A549 (cell line): Measurements from ENCODE around the gene WSCD2. TPM values are rescaled to one million over a fixed set of nuclear protein-coding genes. Genes with fewer than 3 reads are reported as not detected.

ENCODE experiments used
- ATAC-seq, 2 experiments: fragments of 200-7000 bp in 1 of 2; fragments of >200 bp in 1 of 2; cut with Nextera tagmentation in 1 of 2; cut with Tn5 transposase in 1 of 2; 3 replicates each; pipeline versions ENCODE4 v1.8.0 to v1.9.1; 2018 to 2020; ENCODE audit warnings: mild to moderate bottlenecking in 1 of 2, moderate library complexity in 1 of 2
- CTCF ChIA-PET: fragments of 300-600 bp; sonication (Branson Sonifier 250); formaldehyde crosslinking; extraction: SDS; loops from one replicate; lab custom pipeline; 2021; ENCODE audit warnings: antibody characterized with exemption, inconsistent platforms; lab: Yijun Ruan, JAX
- POLR2A ChIA-PET: fragments of 350-600 bp; formaldehyde crosslinking; extraction: SDS; loops from one replicate; lab custom pipeline; 2021; ENCODE audit warnings: antibody characterized with exemption, inconsistent platforms; lab: Yijun Ruan, JAX
- DNase-seq, 2 experiments: peaks; one replicate each; pipeline versions ENCODE4 v3.0.0 to v3.0.0-alpha.2; 2011 to 2016; ENCODE audit warnings: low read depth in 1 of 2, low spot score in 1 of 2
- FAIRE-seq: peaks from 2 replicates; lab custom pipeline; 2011; peaks lifted over from hg19 to GRCh38; lab: Jason Lieb, UNC
- H3K27ac ChIP-seq, 2 experiments: fragments of >200 bp; sonication (Bioruptor Twin); formaldehyde crosslinking; 3 replicates each; pipeline ENCODE4 v1.5.1; 2016 to 2017
- H3K4me1 ChIP-seq: fragments of >200 bp; sonication (Bioruptor Twin); formaldehyde crosslinking; 3 replicates; pipeline ENCODE4 v1.6.1; 2016
- H3K4me2 ChIP-seq: fragments of >200 bp; sonication (Bioruptor Twin); formaldehyde crosslinking; 3 replicates; pipeline ENCODE4 v1.6.1; 2016
- H3K4me3 ChIP-seq: fragments of >200 bp; sonication (Bioruptor Twin); formaldehyde crosslinking; 3 replicates; pipeline ENCODE4 v1.5.1; 2016
- H3K9me3 ChIP-seq: fragments of >200 bp; sonication (Bioruptor Twin); formaldehyde crosslinking; 3 replicates; pipeline ENCODE4 v1.6.1; 2016
- BHLHE40 ChIP-seq: IDR thresholded peaks from 2 replicates; pipeline ENCODE4 v1.6.1; 2012; ENCODE audit warnings: low read depth, low read length, inconsistent platforms
- CBX2 ChIP-seq: fragments of 200-600 bp; sonication (generic); IDR thresholded peaks from 2 replicates; pipeline ENCODE4 v1.6.1; 2016; ENCODE audit warnings: low read depth, mild to moderate bottlenecking, borderline replicate concordance
- CBX8 ChIP-seq: fragments of 200-600 bp; sonication (generic); IDR thresholded peaks from 2 replicates; pipeline ENCODE4 v1.6.1; 2016
- CEBPB ChIP-seq, 2 experiments: fragments of >200 bp in 1 of 2; sonication (Bioruptor Twin) in 1 of 2; formaldehyde crosslinking in 1 of 2; IDR thresholded peaks; 2 replicates each; pipeline ENCODE4 v1.6.1; 2012 to 2016
- CHD4 ChIP-seq: fragments of 200-600 bp; sonication (generic); IDR thresholded peaks from 2 replicates; pipeline ENCODE4 v1.6.1; 2016; ENCODE audit warnings: antibody characterized with exemption, mild to moderate bottlenecking, borderline replicate concordance
- EHF ChIP-seq: fragments of 250-450 bp; sonication (Bioruptor Pico); IDR thresholded peaks from 2 replicates; pipeline ENCODE4 v1.5.0; 2020; ENCODE audit warnings: mild to moderate bottlenecking
- EP300 ChIP-seq, 2 experiments: fragments of >200 bp; sonication (Bioruptor Twin); formaldehyde crosslinking; IDR thresholded peaks; 2 replicates in 1 of 2; 3 replicates in 1 of 2; pipeline ENCODE4 v1.6.1; 2016 to 2017
- FOSL2 ChIP-seq, 2 experiments: fragments of 450-650 bp in 1 of 2; fragments of >200 bp in 1 of 2; sonication (Bioruptor Twin) in 1 of 2; formaldehyde crosslinking; IDR thresholded peaks; 2 replicates each; pipeline versions ENCODE4 v1.5.0 to v1.6.1; 2016 to 2020; ENCODE audit warnings: mild to moderate bottlenecking in 1 of 2, moderate library complexity in 1 of 2
- HEYL ChIP-seq: fragments of 250-450 bp; sonication (Bioruptor Pico); IDR thresholded peaks from 2 replicates; pipeline ENCODE4 v1.8.0; 2021; ENCODE audit warnings: mild to moderate bottlenecking, moderate library complexity
- HOXB13 ChIP-seq: fragments of 250-450 bp; sonication (Bioruptor Pico); IDR thresholded peaks from 2 replicates; pipeline ENCODE4 v1.5.0; 2020; ENCODE audit warnings: low read depth, mild to moderate bottlenecking, moderate library complexity
- HOXB5 ChIP-seq: fragments of 250-450 bp; sonication (Bioruptor Pico); IDR thresholded peaks from 2 replicates; pipeline ENCODE4 v1.5.0; 2020; ENCODE audit warnings: mild to moderate bottlenecking, moderate library complexity
- JUNB ChIP-seq: fragments of >200 bp; sonication (Bioruptor Twin); formaldehyde crosslinking; IDR thresholded peaks from 2 replicates; pipeline ENCODE4 v1.6.1; 2016
- KDM5A ChIP-seq: fragments of 200-600 bp; sonication (generic); IDR thresholded peaks from 2 replicates; pipeline ENCODE4 v1.6.1; 2016; ENCODE audit warnings: antibody characterized with exemption, mild to moderate bottlenecking
- MAZ ChIP-seq: fragments of 150-350 bp; IDR thresholded peaks from 2 replicates; pipeline ENCODE4 v1.6.1; 2014; ENCODE audit warnings: antibody characterized with exemption, low read depth, low read length, borderline replicate concordance
- NFE2L2 ChIP-seq: fragments of 150-350 bp; conservative IDR thresholded peaks from 2 replicates; pipeline ENCODE4 v1.6.1; 2014; ENCODE audit warnings: low read length
- PHF8 ChIP-seq: fragments of 200-600 bp; sonication (generic); IDR thresholded peaks from 2 replicates; pipeline ENCODE4 v1.6.1; 2016; ENCODE audit warnings: low read depth, mild to moderate bottlenecking, antibody characterized with exemption, moderate library complexity, borderline replicate concordance
- POLR2AphosphoS2 ChIP-seq: conservative IDR thresholded peaks from 2 replicates; pipeline ENCODE4 v1.6.1; 2012; ENCODE audit warnings: low read length, improper control_type of control experiment, inconsistent platforms
- RAD21 ChIP-seq, 2 experiments: fragments of >200 bp in 1 of 2; sonication (Bioruptor Twin) in 1 of 2; formaldehyde crosslinking in 1 of 2; IDR thresholded peaks in 1 of 2; conservative IDR thresholded peaks in 1 of 2; 2 replicates in 1 of 2; 3 replicates in 1 of 2; pipeline ENCODE4 v1.6.1; 2012 to 2018; ENCODE audit warnings: inconsistent platforms in 1 of 2
- RARB ChIP-seq: fragments of 250-450 bp; sonication (Bioruptor Pico); IDR thresholded peaks from 2 replicates; pipeline ENCODE4 v1.8.0; 2021; ENCODE audit warnings: mild to moderate bottlenecking, moderate library complexity
- RNF2 ChIP-seq: fragments of 200-600 bp; sonication (generic); IDR thresholded peaks from 2 replicates; pipeline ENCODE4 v1.6.1; 2016; ENCODE audit warnings: low read depth, mild to moderate bottlenecking, antibody characterized with exemption, moderate library complexity, borderline replicate concordance
- SREBF2 ChIP-seq: fragments of 450-650 bp; IDR thresholded peaks from 2 replicates; pipeline ENCODE4 v1.6.1; 2014; ENCODE audit warnings: mild to moderate bottlenecking, moderate library complexity
- TP53 ChIP-seq: fragments of 250-450 bp; sonication (Bioruptor Pico); IDR thresholded peaks from 2 replicates; pipeline ENCODE4 v1.5.0; 2021; ENCODE audit warnings: mild to moderate bottlenecking, moderate library complexity
- ZFP36 ChIP-seq: fragments of 450-650 bp; IDR thresholded peaks from 2 replicates; pipeline ENCODE4 v1.6.1; 2014; ENCODE audit warnings: borderline replicate concordance; ENCODE audit not compliant: partially characterized antibody
- WGBS: methylation state at CpG from one replicate; pipeline ENCODE4 v1.1.6; 2017; ENCODE audit errors: missing lambda C conversion rate; 5-methylcytosine and 5-hydroxymethylcytosine counted together
- polyA plus RNA-seq, 4 experiments: library from polyadenylated mRNA; depleted of rRNA in 3 of 4; stranded (reverse); fragments of >200 nt; fragmentation: RNase III in 1 of 4; extraction: RNeasy Plus Mini Kit Qiagen cat#74134 plus additional on column Dnase treatment in 1 of 4; gene quantifications; 2 replicates in 3 of 4; 3 replicates in 1 of 4; pipeline ENCODE4 v1.2.3, GENCODE V29; 2011 to 2017
- TF ChIP-seq, protein P1 (sequence below): fragments of 250-450 bp; sonication (Bioruptor Pico); IDR thresholded peaks from 2 replicates; pipeline ENCODE4 v1.5.0; 2020; ENCODE audit warnings: low read depth, mild to moderate bottlenecking, moderate library complexity
- TF ChIP-seq, protein P2 (sequence below): IDR thresholded peaks from 2 replicates; pipeline ENCODE4 v1.6.1; 2012
- TF ChIP-seq, protein P3 (sequence below): IDR thresholded peaks from 2 replicates; pipeline ENCODE4 v1.6.1; 2012; ENCODE audit warnings: low read depth, borderline replicate concordance
- TF ChIP-seq, protein P4 (sequence below): fragments of >200 bp; sonication (Bioruptor Twin); formaldehyde crosslinking; IDR thresholded peaks from 3 replicates; pipeline ENCODE4 v1.6.1; 2016
- TF ChIP-seq, protein P5 (sequence below): fragments of 250-450 bp; sonication (Bioruptor Pico); IDR thresholded peaks from 2 replicates; pipeline ENCODE4 v1.5.0; 2021; ENCODE audit warnings: mild to moderate bottlenecking, moderate library complexity, borderline replicate concordance

The WSCD2 gene
- polyA plus RNA-seq, 2 of the 4 experiments (the other 2 are of a cell fraction) = not detected

DNA sequence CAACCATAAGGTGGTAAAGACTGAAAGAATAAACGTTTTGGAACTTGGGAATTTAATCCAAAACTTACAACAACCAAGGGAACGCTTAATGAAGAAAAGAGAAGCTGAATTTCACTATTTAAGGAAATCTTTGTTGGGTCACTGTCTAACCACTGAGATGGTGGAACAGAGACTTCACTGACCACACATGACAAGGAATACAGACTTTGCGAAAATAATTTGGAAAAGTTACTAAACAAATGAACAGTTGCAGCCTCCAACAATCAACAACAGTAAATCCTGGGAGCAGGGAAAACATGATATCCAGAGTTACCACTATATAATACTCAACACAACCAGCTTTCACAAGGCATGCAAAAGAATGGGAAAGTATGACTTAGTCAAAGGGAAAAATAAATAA is 131.0 kb downstream of the WSCD2 start:
- 2% methylated on average over 3 of the region's 3 CpGs for WGBS
- no peak overlapping the region for H3K27ac ChIP-seq
- ChIA-PET CTCF (no interaction called here), POLR2A (no interaction called here)
- no peak overlapping the region for H3K4me3 ChIP-seq
- ATAC-seq (no peak), DNase-seq (no peak), FAIRE-seq (no peak)
- H3K4me2 ChIP-seq = no peak overlapping the region
- no peaks in the 10 kb centered on the region for H3K4me1 ChIP-seq
- TF ChIP-seq, protein P1, sequence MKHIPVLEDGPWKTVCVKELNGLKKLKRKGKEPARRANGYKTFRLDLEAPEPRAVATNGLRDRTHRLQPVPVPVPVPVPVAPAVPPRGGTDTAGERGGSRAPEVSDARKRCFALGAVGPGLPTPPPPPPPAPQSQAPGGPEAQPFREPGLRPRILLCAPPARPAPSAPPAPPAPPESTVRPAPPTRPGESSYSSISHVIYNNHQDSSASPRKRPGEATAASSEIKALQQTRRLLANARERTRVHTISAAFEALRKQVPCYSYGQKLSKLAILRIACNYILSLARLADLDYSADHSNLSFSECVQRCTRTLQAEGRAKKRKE = no peak
- TF ChIP-seq TP53 (CRISPR knock-in tag) = no peak
- no peak for TF ChIP-seq RAD21 (conservative IDR thresholded peaks at IDR 0.05 in 1 of 2, IDR thresholded peaks at IDR 0.05 in 1 of 2)
- TF ChIP-seq, protein P2, sequence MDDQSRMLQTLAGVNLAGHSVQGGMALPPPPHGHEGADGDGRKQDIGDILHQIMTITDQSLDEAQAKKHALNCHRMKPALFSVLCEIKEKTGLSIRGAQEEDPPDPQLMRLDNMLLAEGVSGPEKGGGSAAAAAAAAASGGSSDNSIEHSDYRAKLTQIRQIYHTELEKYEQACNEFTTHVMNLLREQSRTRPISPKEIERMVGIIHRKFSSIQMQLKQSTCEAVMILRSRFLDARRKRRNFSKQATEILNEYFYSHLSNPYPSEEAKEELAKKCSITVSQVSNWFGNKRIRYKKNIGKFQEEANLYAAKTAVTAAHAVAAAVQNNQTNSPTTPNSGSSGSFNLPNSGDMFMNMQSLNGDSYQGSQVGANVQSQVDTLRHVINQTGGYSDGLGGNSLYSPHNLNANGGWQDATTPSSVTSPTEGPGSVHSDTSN = no peak
- TF ChIP-seq POLR2AphosphoS2 = no peak
- TF ChIP-seq, protein P3, sequence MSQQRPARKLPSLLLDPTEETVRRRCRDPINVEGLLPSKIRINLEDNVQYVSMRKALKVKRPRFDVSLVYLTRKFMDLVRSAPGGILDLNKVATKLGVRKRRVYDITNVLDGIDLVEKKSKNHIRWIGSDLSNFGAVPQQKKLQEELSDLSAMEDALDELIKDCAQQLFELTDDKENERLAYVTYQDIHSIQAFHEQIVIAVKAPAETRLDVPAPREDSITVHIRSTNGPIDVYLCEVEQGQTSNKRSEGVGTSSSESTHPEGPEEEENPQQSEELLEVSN = no peak
- TF ChIP-seq MAZ = no peak
- no peak for TF ChIP-seq JUNB
- TF ChIP-seq PHF8 = no peak
- no peak for TF ChIP-seq FOSL2 (IDR thresholded peaks at IDR 0.05)
- TF ChIP-seq FOSL2 (CRISPR knock-in tag; IDR thresholded peaks at IDR 0.05) = no peak
- TF ChIP-seq EHF = no peak
- TF ChIP-seq CBX8 = no peak
- TF ChIP-seq, protein P4, sequence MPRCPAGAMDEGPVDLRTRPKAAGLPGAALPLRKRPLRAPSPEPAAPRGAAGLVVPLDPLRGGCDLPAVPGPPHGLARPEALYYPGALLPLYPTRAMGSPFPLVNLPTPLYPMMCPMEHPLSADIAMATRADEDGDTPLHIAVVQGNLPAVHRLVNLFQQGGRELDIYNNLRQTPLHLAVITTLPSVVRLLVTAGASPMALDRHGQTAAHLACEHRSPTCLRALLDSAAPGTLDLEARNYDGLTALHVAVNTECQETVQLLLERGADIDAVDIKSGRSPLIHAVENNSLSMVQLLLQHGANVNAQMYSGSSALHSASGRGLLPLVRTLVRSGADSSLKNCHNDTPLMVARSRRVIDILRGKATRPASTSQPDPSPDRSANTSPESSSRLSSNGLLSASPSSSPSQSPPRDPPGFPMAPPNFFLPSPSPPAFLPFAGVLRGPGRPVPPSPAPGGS = no peak
- no peak for TF ChIP-seq HEYL (CRISPR knock-in tag)
- TF ChIP-seq, all 56 proteins: peak for 0
- peaks cover 19% of the 10 kb centered on the region; the same call in 2 of the 3 replicates for H3K9me3 ChIP-seq

DNA sequence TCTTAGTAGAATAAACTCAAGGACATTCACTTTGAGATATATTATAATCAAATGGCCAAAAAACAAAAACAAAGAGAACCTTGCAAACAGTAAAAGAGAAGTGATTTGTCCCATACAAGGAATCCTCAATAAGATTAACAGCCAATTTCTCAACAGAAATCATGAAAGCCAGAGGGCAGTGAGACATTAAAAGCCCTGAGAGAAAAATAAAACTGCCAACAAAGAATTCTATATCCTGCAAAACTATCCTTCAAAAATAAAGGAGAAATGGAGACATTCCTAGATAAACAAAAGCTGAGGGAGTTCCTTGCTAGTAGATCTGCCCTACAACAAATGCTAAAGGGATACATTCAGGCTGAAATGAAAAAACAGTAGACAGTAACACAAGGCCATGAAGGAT is 131.9 kb downstream of the WSCD2 start:
- DNase-seq (no peak), ATAC-seq (no peak), FAIRE-seq (no peak)
- CTCF ChIA-PET = no interaction called here
- no peaks in the 10 kb centered on the region for H3K4me1 ChIP-seq
- no peak overlapping the region for H3K27ac ChIP-seq
- TF ChIP-seq EP300 (IDR thresholded peaks at IDR 0.05) (no peak), BHLHE40 (no peak), KDM5A (no peak), HOXB5 (CRISPR knock-in tag) (no peak), ZFP36 (no peak), CHD4 (no peak), EHF (no peak), RARB (CRISPR knock-in tag) (no peak), CBX2 (no peak), CEBPB (IDR thresholded peaks at IDR 0.05) (no peak), CBX8 (no peak), HOXB13 (CRISPR knock-in tag) (no peak), FOSL2 (IDR thresholded peaks at IDR 0.05) (no peak), FOSL2 (CRISPR knock-in tag; IDR thresholded peaks at IDR 0.05) (no peak), POLR2AphosphoS2 (no peak), SREBF2 (no peak), PHF8 (no peak), NFE2L2 (no peak), RNF2 (no peak)
- TF ChIP-seq, protein P3 = no peak
- TF ChIP-seq, protein P5, sequence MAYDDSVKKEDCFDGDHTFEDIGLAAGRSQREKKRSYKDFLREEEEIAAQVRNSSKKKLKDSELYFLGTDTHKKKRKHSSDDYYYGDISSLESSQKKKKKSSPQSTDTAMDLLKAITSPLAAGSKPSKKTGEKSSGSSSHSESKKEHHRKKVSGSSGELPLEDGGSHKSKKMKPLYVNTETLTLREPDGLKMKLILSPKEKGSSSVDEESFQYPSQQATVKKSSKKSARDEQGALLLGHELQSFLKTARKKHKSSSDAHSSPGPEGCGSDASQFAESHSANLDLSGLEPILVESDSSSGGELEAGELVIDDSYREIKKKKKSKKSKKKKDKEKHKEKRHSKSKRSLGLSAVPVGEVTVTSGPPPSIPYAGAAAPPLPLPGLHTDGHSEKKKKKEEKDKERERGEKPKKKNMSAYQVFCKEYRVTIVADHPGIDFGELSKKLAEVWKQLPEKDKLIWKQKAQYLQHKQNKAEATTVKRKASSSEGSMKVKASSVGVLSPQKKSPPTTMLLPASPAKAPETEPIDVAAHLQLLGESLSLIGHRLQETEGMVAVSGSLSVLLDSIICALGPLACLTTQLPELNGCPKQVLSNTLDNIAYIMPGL (CRISPR knock-in tag) = no peak
- H3K4me3 ChIP-seq = no peak overlapping the region
- H3K4me2 ChIP-seq = no peak overlapping the region
- H3K9me3 ChIP-seq = peaks cover 19% of the 10 kb centered on the region; the same call in 2 of the 3 replicates
- POLR2A ChIA-PET = no interaction called here
